KMS-11 (cell line): ENCODE results near the gene JARID2.

Experiments used
- H2AFZ ChIP-seq: fragments of 200-600 bp; sonication (generic); 2 replicates; pipeline ENCODE4 v1.6.1; 2016; ENCODE audit warnings: antibody characterized with exemption, mixed run types, low read depth
- H3K27ac ChIP-seq: fragments of 200-600 bp; sonication (generic); 2 replicates; pipeline ENCODE4 v1.6.1; 2016; ENCODE audit warnings: mild to moderate bottlenecking, mixed run types
- H3K27me3 ChIP-seq: fragments of 200-600 bp; sonication (generic); 2 replicates; pipeline ENCODE4 v1.6.1; 2017; ENCODE audit warnings: mild to moderate bottlenecking, low read depth, mixed run types, moderate library complexity; ENCODE audit not compliant: insufficient read depth
- H3K36me3 ChIP-seq: fragments of 200-600 bp; sonication (generic); 2 replicates; pipeline ENCODE4 v1.6.1; 2017; ENCODE audit warnings: mild to moderate bottlenecking, mixed run types; ENCODE audit not compliant: insufficient read depth
- H3K4me1 ChIP-seq: fragments of 200-600 bp; sonication (generic); 2 replicates; pipeline ENCODE4 v1.6.1; 2016; ENCODE audit warnings: mild to moderate bottlenecking, low read depth, mixed run types; ENCODE audit not compliant: poor library complexity, severe bottlenecking
- H3K4me2 ChIP-seq: fragments of 200-600 bp; sonication (generic); 2 replicates; pipeline ENCODE4 v1.7.0; 2016; ENCODE audit warnings: mild to moderate bottlenecking, mixed run types
- H3K4me3 ChIP-seq: fragments of 200-600 bp; sonication (generic); IDR thresholded peaks from 2 replicates; pipeline ENCODE4 v1.6.1; 2017; ENCODE audit warnings: low read depth, low read length, mixed read lengths; ENCODE audit not compliant: insufficient read depth
- H3K79me2 ChIP-seq: fragments of 200-600 bp; sonication (generic); 2 replicates; pipeline ENCODE4 v1.6.1; 2016; ENCODE audit warnings: low read depth, mixed run types; ENCODE audit not compliant: insufficient read depth
- H3K9ac ChIP-seq: fragments of 200-600 bp; sonication (generic); 2 replicates; pipeline ENCODE4 v1.6.1; 2016; ENCODE audit warnings: mild to moderate bottlenecking, mixed run types
- H4K20me1 ChIP-seq: fragments of 200-600 bp; sonication (generic); 2 replicates; pipeline ENCODE4 v1.6.1; 2016; ENCODE audit warnings: mild to moderate bottlenecking, mixed run types; ENCODE audit not compliant: insufficient read depth
- TF ChIP-seq, protein P1 (sequence below): fragments of 200-600 bp; sonication (generic); conservative IDR thresholded peaks from 2 replicates; pipeline ENCODE4 v1.6.1; 2017; ENCODE audit warnings: low read depth, mild to moderate bottlenecking, antibody characterized with exemption, low read length, moderate library complexity, mixed read lengths

Gene JARID2

GRCh38 chr6:15522427-15522826 lies 276.6 kb downstream of the JARID2 start:
- H4K20me1 ChIP-seq, result no peaks in the 10 kb centered on the region
- H3K4me2 ChIP-seq, result no peak overlapping the region
- no peak overlapping the region for H2AFZ ChIP-seq
- no peak overlapping the region for H3K9ac ChIP-seq
- no peak overlapping the region for H3K4me3 ChIP-seq
- no peak overlapping the region for H3K27ac ChIP-seq
- no peaks in the 10 kb centered on the region for H3K27me3 ChIP-seq
- H3K79me2 ChIP-seq, result no peaks in the 10 kb centered on the region
- TF ChIP-seq, protein P1, sequence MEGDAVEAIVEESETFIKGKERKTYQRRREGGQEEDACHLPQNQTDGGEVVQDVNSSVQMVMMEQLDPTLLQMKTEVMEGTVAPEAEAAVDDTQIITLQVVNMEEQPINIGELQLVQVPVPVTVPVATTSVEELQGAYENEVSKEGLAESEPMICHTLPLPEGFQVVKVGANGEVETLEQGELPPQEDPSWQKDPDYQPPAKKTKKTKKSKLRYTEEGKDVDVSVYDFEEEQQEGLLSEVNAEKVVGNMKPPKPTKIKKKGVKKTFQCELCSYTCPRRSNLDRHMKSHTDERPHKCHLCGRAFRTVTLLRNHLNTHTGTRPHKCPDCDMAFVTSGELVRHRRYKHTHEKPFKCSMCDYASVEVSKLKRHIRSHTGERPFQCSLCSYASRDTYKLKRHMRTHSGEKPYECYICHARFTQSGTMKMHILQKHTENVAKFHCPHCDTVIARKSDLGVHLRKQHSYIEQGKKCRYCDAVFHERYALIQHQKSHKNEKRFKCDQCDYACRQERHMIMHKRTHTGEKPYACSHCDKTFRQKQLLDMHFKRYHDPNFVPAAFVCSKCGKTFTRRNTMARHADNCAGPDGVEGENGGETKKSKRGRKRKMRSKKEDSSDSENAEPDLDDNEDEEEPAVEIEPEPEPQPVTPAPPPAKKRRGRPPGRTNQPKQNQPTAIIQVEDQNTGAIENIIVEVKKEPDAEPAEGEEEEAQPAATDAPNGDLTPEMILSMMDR, result no peak
- H3K36me3 ChIP-seq, result no peaks in the 10 kb centered on the region; the same call in 1 of the 2 replicates
- no peaks in the 10 kb centered on the region for H3K4me1 ChIP-seq

DNA sequence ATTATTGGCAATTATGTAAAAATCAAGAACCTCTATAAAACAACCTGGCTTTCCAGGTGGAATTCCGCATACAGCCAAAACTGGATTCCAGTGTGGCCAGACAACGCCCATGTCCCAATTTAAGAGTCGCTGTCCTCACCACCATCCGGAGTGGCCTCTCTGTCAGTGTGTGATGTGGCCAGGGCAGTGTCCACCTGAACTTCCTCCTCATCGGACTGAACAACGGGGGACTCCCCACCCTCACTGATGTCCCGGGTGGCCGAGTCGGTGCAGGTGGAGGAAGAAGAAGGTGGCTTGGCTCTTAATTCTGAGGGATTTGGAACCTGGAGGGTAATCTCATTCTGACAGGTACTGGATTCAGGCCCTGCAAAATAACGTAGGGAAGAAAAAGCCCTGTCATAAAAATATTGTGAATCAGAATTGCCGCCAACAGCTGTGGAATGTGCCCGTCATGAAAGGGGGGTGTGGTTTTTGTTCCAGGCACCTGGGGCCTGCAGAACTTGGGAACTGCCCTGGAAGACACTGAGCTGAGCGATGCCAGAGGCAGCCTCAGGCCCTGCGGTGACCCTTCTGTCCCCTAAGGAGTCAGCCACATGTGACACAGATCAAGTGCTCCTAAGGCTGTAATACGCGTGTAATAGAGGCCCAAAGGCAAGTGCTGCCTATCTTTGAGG lies 277.1 kb downstream of the JARID2 start:
- no peak overlapping the region for H2AFZ ChIP-seq
- no peaks in the 10 kb centered on the region; the same call in 1 of the 2 replicates for H3K36me3 ChIP-seq
- H3K4me2 ChIP-seq, result no peak overlapping the region
- no peaks in the 10 kb centered on the region for H3K79me2 ChIP-seq
- H3K4me1 ChIP-seq, result no peaks in the 10 kb centered on the region
- no peak overlapping the region for H3K27ac ChIP-seq
- H3K4me3 ChIP-seq, result no peak overlapping the region
- TF ChIP-seq, protein P1, result no peak
- no peaks in the 10 kb centered on the region for H4K20me1 ChIP-seq
- no peaks in the 10 kb centered on the region for H3K27me3 ChIP-seq
- no peak overlapping the region for H3K9ac ChIP-seq

- H3K4me1 ChIP-seq, result no peaks in the 10 kb centered on the region
- H3K36me3 ChIP-seq, result no peaks in the 10 kb centered on the region; the same call in 1 of the 2 replicates
- no peak overlapping the region for H3K4me2 ChIP-seq
- no peaks in the 10 kb centered on the region for H3K27me3 ChIP-seq
- H2AFZ ChIP-seq, result no peak overlapping the region
- H3K4me3 ChIP-seq, result no peak overlapping the region
- TF ChIP-seq, protein P1, result no peak
- H3K79me2 ChIP-seq, result no peaks in the 10 kb centered on the region
- H4K20me1 ChIP-seq, result no peaks in the 10 kb centered on the region
- no peak overlapping the region for H3K27ac ChIP-seq
- no peak overlapping the region for H3K9ac ChIP-seq
Observed at GRCh38 chr6:15523679-15524630, 278.1 kb downstream of the JARID2 start.

GRCh38 chr6:15524861-15525401 lies 279.1 kb downstream of the JARID2 start:
- Histone ChIP-seq H3K9ac (no peak overlapping the region), H3K27me3 (no peaks in the 10 kb centered on the region), H3K4me3 (no peak overlapping the region), H4K20me1 (no peaks in the 10 kb centered on the region), H3K4me2 (no peak overlapping the region), H3K4me1 (no peaks in the 10 kb centered on the region), H3K36me3 (no peaks in the 10 kb centered on the region; the same call in 1 of the 2 replicates), H3K79me2 (no peaks in the 10 kb centered on the region), H3K27ac (no peak overlapping the region), H2AFZ (no peak overlapping the region)
- TF ChIP-seq, protein P1, result no peak
